NCI-H128 (cell line): ENCODE data around the gene CYB561A3.

Experiments
- DNase-seq: peaks from one replicate; lab custom pipeline; 2025; ENCODE audit not compliant: unreplicated experiment; lab: John Stamatoyannopoulos, UW

CYB561A3 gene

DNA sequence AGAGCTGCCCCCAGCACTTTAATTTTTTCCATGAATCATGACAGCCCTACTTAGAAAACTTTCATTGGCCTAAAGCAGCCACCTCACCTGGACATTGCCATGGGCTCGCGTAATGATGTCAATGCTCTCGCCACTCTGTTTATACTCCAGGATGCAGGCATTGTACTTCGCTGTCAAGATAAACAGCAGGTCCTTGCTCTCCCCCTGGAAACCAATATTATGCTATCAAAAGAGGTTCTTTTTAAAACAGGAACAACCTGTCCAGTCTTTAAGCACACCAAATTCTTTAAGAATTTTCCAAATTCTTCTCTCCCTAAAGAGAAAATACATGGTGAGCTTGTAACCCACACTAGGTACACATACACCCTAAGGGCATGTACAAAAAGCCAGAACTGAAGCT, 31.8 kb downstream of the CYB561A3 start:
- no peak for DNase-seq

DNA sequence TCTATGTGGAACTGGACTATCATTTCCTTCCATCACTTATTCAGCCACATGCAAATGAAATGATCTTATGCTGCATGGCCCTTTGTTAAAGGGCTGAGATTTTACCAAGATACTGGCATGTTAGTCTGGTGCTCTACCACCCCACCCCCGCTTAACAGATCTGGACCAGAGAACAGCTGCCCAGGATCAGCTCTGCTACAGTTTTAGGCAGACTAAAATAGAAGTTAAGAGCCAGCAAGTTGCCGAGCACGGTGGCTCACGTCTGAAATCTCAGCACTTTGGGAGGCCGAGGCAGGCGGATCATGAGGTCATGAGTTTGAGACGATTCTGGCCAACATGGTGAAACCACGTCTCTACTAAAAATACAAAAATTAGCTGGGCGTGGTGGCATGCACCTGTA, 33.3 kb downstream of the CYB561A3 start:
- DNase-seq: no peak

DNA sequence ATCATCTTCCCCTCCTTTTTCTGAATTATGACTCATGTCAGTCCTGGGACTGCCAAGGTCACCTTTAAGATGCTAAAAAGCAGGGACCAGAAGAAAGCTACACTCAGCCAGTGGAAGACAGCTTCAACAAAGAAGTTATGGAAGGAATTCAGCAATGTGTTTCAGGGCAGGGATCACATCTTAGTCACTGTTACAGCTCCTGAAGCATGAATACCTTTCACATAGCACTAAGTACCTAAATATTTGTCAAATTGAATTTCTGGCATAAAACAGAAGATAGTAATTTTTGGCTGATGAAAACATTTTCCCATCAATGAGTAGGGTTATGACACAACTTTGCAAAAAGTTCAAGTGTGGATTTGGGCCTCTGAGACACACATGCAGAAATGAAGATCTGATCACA, 34.0 kb downstream of the CYB561A3 start:
- no peak for DNase-seq

DNA sequence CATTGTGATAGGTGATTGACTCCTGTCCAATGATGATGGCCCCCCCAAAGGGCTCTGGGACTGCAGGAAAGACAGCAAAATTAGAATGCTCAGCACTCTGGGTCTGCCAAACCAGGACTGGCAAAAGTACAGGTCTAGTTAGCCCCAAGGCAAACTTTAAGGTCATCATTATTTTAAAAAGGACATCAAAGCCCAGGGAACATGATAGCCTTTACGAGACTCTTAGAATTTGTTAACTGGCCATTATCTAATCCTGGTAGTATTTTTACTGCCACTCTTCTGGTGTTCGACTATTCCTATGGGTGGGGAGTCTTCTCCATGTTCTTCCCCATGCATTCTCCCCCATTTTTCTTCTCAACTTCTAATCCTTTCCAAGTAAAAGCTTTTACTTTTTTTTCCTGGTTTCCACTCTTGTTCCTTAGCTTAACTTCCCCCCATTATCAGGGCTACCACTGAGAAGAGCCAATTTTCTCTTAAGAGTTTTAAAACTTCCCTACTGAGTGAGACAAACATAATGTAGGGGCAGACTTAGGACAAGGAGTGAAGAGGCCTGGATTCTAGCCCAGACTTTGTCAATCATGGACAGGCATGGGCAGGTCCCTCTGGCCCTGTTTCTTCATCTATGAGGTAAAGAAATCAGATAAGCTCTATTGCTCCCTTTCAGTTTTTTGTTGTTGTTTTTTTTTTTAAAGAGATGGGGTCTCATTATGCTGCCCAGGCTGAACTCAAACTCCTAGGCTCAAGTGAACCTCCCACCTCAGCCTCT, 35.9 kb downstream of the CYB561A3 start:
- DNase-seq: no peak

DNA sequence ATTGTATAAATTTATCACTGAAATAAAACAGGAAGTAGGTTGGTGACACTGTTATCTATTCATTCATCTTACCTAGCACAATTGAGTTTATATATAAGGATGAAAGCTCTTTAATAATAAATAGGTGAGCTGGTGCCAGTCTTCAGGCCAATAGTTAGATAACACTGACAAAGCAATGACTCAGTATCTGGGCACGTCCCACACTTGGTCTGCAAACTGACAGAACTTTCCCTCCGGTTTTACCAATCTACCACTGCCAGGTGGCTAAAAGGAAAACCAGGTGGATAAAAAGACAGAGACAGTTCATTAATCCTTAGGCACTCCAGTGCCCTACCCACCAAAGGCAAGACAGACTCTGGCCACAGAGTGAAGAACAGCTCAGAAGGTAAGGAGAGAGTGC, 46.4 kb downstream of the CYB561A3 start:
- no peak for DNase-seq

DNA sequence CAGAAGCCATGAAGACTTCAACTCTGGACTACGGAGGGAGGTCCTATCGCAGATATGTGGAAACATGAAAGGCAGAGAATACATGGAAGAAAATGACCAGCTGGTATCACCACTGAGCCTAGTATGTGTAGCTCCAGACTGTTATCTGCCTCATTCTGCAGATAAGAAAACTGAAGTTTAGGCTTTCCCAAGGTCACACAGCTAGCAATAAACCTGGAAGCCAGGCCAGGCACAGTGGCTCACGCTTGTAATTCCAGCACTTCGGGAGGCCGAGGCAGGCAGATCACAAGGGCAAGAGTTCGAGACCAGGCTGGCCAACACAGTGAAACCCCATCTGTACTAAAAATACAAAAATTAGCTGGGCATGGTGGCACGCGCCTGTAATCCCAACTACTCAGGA, 50.9 kb downstream of the CYB561A3 start:
- DNase-seq: no peak

DNA sequence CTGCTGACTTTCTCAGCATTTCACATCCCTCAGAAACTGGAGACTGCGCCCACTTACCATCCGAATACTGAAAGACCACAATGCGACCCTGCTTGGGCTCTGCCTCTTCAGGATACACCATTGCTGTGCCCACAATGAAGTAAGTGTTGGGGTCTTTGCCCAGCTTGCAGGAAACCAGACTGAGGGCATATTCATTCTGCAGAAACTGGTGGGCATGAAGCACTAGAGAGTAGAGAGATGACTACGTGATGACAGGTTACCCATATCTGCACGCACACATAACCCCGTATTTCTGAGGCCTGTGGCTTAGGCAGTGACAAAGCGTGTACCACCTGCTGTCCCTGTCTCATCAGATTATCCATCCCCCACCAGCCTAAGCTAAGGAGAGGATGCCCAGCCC, 51.9 kb downstream of the CYB561A3 start:
- no peak for DNase-seq

DNA sequence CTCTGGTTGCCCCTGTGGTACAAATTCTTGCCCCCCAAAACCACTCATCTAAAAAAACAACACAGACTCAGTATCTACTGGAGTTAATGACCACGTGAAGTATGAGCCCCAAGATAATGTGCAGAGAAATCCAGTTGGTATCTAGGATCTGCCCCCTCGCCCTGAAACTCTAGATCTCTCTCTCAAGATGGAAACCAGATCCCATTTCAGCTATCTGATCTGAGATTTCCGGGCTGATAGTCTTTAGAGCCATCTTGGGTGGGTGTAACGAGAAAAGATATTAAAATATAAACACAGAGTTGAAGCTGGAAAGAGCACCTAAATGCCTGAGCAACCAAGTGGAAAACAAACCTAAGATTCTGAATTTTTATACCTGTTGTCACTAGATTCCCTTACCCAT, 52.5 kb downstream of the CYB561A3 start:
- DNase-seq: no peak

DNA sequence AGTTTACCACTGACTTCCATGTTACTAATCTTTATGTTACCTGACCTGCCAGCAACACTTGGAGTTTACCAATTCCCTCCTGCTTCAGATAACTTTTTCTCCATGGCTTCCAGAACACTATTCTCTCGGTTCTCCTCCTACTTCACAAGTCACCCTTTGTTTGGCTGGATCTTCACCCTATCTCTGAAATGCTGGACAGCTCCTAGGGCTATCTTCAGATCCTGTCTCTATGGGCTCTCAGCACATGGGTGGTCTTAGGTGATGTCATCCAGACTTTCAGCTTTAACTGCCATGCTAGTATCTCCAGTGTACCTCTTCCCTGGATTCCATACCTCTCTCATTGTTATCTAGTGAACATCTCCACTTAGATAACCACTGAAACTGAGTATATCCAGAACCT, 54.3 kb downstream of the CYB561A3 start:
- no peak for DNase-seq

DNA sequence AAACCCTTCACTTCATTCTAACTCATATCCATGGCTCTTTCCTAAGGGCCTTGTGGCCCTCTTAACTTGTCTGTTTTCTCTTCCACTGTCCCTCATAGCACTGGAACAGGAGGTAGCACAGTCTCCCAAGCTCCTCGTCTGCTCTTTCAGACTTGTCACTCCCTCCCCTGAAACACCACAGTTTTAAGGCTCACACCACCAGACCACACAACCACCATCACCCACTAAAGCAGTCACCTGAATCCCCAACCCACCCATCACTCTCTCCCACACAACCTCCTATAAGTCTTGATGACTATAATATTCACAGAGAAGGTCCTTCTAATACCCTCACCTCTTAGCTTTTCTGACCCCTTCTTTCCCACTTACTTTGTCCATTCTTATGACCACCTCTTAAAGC, 55.5 kb downstream of the CYB561A3 start:
- DNase-seq: no peak

DNA sequence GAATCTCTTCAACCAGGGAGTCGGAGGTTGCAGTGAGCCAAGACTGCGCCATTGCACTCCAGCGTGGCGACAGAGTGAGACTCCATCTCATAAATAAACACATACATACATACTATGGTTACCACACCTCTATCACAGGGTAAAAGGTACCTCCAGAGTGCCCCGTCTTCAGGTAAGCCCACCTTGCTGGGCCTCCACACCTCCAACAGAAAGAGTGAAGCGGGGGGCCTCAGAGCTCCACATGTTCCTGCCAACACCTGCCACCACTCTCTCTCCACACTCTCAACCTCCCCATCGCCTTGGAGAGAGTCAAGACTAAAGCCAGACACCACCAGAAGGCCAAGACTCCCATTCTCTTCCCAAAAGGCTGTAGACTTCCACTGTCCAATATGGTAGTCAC, 56.3 kb downstream of the CYB561A3 start:
- no peak for DNase-seq

DNA sequence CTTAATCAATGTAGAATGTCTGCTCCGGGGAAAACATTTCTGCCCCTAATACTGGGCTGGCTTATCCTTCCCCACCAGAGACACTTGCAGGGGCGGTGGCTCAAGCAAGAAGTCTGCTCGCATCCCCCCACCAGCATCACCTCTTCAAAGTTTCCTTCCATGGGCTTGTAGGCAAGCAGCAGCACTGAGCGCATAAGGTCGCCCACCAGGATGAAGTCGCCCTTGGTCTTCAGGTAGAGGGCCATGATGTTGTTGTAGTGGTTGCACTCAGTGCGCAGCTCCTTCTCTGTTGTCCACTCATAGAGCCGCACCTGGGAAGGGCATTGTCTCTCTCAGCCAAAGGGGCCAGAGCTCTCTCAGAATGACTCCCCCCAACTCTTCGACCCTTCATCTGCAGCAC, 58.0 kb downstream of the CYB561A3 start:
- no peak for DNase-seq

DNA sequence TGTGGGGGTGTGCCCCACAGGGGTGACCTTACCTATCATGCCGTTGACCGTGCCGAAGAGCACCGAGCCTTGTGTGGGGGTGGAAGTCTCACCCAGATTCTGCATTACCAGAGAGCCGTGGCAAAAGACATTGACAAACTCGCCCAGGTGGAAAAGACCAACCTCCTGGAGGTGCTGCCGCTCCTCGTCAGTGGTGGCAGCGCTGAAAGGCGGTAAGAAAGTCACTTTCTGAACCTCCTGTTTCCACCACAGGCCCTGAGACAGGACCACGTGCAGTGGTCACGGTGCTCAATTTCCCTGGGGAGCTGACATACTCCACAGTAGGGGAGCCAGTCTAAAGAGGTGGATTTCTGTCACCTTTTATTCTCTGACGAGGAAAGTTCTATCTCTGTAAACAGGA, 59.1 kb downstream of the CYB561A3 start:
- DNase-seq: no peak
